Naive thymus-derived CD4-positive, alpha-beta T cell (primary cell): ENCODE measurements around the gene TET1. TPM values are rescaled to one million over a fixed set of nuclear protein-coding genes. Genes with fewer than 3 reads are reported as not detected.
"Not testable (repeated sequence)": the region's sequence is repeated elsewhere in the genome, so short reads cannot be mapped to it uniquely, and the experiment has no call there.

Source experiments
- ATAC-seq: fragments of 150-1000 bp; cut with Tn5 transposase; 2 replicates; pipeline ENCODE4 v1.10.0; 2021; ENCODE audit warnings: mild to moderate bottlenecking, moderate library complexity
- CTCF ChIA-PET: fragments of 350-600 bp; sonication (Branson Sonifier 250); formaldehyde crosslinking; loops from one replicate; lab custom pipeline; 2021; ENCODE audit warnings: antibody characterized with exemption; lab: Charles Lee
- POLR2A ChIA-PET: fragments of 350-600 bp; sonication (Branson Sonifier 250); formaldehyde crosslinking; loops from one replicate; lab custom pipeline; 2021; ENCODE audit warnings: antibody characterized with exemption, inconsistent platforms; lab: Charles Lee
- DNase-seq, 9 donors: peaks; one replicate each; pipeline versions ENCODE4 v3.0.0 to v3.0.0-alpha.2; 2020 to 2022; ENCODE audit warnings: mixed read lengths in 1 of 9
- H3K27ac ChIP-seq: one replicate; pipeline ENCODE4 v1.7.0; 2013; ENCODE audit warnings: mild to moderate bottlenecking, low read depth, low read length, moderate library complexity
- H3K27me3 ChIP-seq, 2 donors: one replicate each; pipeline ENCODE4 v1.7.0; 2013; ENCODE audit warnings: low read length in 2 of 2, mild to moderate bottlenecking in 2 of 2, moderate library complexity in 2 of 2; ENCODE audit not compliant: control insufficient read depth in 2 of 2, insufficient read depth in 2 of 2
- H3K36me3 ChIP-seq, 3 experiments: 1 replicate in 2 of 3; 2 replicates in 1 of 3; pipeline ENCODE4 v1.7.0; 2013; ENCODE audit warnings: low read length in 3 of 3, mild to moderate bottlenecking in 3 of 3, moderate library complexity in 1 of 3; ENCODE audit not compliant: insufficient read depth in 3 of 3, control insufficient read depth in 2 of 3
- H3K4me1 ChIP-seq, 2 donors: one replicate each; pipeline ENCODE4 v1.7.0; 2013; ENCODE audit warnings: low read length in 2 of 2, mild to moderate bottlenecking in 2 of 2, moderate library complexity in 1 of 2; ENCODE audit not compliant: control insufficient read depth in 2 of 2, insufficient read depth in 2 of 2
- H3K4me3 ChIP-seq: 2 replicates; pipeline ENCODE4 v1.7.0; 2013; ENCODE audit warnings: mild to moderate bottlenecking, low read length
- H3K9me3 ChIP-seq, 3 experiments: 1 replicate in 2 of 3; 2 replicates in 1 of 3; pipeline ENCODE4 v1.7.0; 2013; ENCODE audit warnings: low read length in 3 of 3; ENCODE audit not compliant: control insufficient read depth in 2 of 3
- H3K27ac Mint-ChIP-seq, 9 donors: one replicate each; pipeline ENCODE4 v1.8.0; 2020 to 2022; ENCODE audit warnings: mixed read lengths in 9 of 9, mild to moderate bottlenecking in 8 of 9, moderate library complexity in 5 of 9, inconsistent platforms in 2 of 9
- H3K27me3 Mint-ChIP-seq, 5 donors: one replicate each; pipeline ENCODE4 v1.8.0; 2021 to 2022; ENCODE audit warnings: mixed read lengths in 5 of 5, mild to moderate bottlenecking in 1 of 5
- H3K36me3 Mint-ChIP-seq, 5 donors: one replicate each; pipeline ENCODE4 v1.8.0; 2020 to 2022; ENCODE audit warnings: mixed read lengths in 5 of 5, mild to moderate bottlenecking in 3 of 5, inconsistent platforms in 1 of 5
- H3K4me1 Mint-ChIP-seq, 7 donors: one replicate each; pipeline ENCODE4 v1.8.0; 2020 to 2022; ENCODE audit warnings: mixed read lengths in 7 of 7, mild to moderate bottlenecking in 3 of 7, inconsistent platforms in 1 of 7
- H3K4me3 Mint-ChIP-seq, 10 donors: one replicate each; pipeline ENCODE4 v1.8.0; 2020 to 2022; ENCODE audit warnings: mild to moderate bottlenecking in 10 of 10, mixed read lengths in 10 of 10, moderate library complexity in 6 of 10, inconsistent platforms in 2 of 10
- H3K9me3 Mint-ChIP-seq, 11 donors: one replicate each; pipeline ENCODE4 v1.8.0; 2020 to 2022; ENCODE audit warnings: mixed read lengths in 11 of 11, mild to moderate bottlenecking in 4 of 11, inconsistent platforms in 1 of 11, moderate library complexity in 1 of 11
- intact Hi-C, 2 donors: fragments of 100-400 bp; cut with micrococcal nuclease; formaldehyde crosslinking; loops; one replicate each; pipeline ENCODE4 v1.15.1; 2023
- polyA plus RNA-seq, 2 donors: library from polyadenylated mRNA; unstranded; fragments of 300-500 nt; fragmentation: Illumina TruSeq; gene quantifications; one replicate each; pipeline ENCODE4 v1.2.3, GENCODE V29; 2021
- total RNA-seq, 6 experiments: library from RNA in 5 of 6; stranded (reverse) in 5 of 6; gene quantifications; 1 replicate in 5 of 6; 2 replicates in 1 of 6; pipeline ENCODE4 v1.2.3 and lab custom pipeline; 2021 to 2026

Gene TET1
- total and polyA plus RNA-seq, 7 experiments from 2014 or later, result 1.4 to 3.0 (median 2.9) TPM

DNA sequence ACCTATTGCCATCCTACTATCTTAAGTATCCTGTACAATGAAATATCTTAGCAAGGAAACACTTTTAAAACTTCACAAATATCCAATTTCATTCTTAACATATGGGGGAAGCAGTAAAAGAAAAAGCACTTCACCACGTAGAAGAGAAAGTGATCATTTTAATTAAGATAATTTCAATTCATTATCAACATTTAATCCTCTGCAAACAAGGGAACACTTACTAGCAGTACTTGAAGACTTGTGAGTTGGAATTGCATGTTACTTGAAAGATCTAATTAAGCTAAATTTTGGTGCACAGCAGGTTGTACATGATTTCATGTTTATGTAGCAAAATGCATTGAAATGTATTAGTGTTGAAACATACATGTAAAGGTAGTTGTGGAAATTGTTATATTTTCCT is 140.1 kb downstream of the TET1 start:
- ChIA-PET CTCF (no interaction called here), POLR2A (no interaction called here)
- Mint-ChIP-seq H3K4me3 (no peak overlapping the region), H3K9me3 (no peaks in the 10 kb centered on the region), H3K36me3 (no peaks in the 10 kb centered on the region), H3K27ac (no peak overlapping the region), H3K27me3 (peaks cover 0 to 5% (median 0%) of the 10 kb centered on the region in 5 donors), H3K4me1 (no peaks in the 10 kb centered on the region)
- Histone ChIP-seq H3K4me1 (no peaks in the 10 kb centered on the region), H3K36me3 (no peaks in the 10 kb centered on the region), H3K27me3 (no peaks in the 10 kb centered on the region), H3K9me3 (no peaks in the 10 kb centered on the region), H3K27ac (no peak overlapping the region), H3K4me3 (no peak overlapping the region)
- DNase-seq (no peak), ATAC-seq (no peak)
- intact Hi-C loops, result no loop called here

DNA sequence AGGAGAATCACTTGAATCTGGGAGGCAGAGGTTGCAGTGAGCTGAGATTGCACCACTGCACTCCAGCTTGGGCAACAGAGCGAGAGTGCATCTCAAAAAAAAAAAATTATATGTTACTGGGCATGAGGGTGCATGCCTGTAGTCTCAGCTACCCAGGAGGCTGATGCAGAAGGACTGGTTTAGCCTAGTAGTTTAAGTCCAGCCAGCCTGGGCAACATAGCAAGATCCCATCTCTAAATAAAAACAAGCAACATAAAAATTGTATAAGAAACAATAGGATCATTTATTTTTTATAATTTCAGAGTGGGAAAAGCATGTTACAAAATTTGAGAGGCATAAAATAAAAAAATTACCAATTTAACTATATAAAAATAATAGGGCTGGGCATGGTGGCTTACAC is 145.4 kb downstream of the TET1 start:
- DNase-seq (no peak), ATAC-seq (no peak)
- Histone ChIP-seq H3K27ac (no peak overlapping the region), H3K27me3 (no peaks in the 10 kb centered on the region), H3K9me3 (no peaks in the 10 kb centered on the region), H3K4me1 (no peaks in the 10 kb centered on the region), H3K36me3 (no peaks in the 10 kb centered on the region), H3K4me3 (no peak overlapping the region)
- Mint-ChIP-seq H3K4me3 (no peak overlapping the region), H3K27me3 (no peaks in the 10 kb centered on the region), H3K36me3 (peaks cover 0 to 4% (median 0%) of the 10 kb centered on the region in 5 donors), H3K4me1 (no peaks in the 10 kb centered on the region), H3K9me3 (no peaks in the 10 kb centered on the region), H3K27ac (no peak overlapping the region)
- ChIA-PET CTCF (no interaction called here), POLR2A (no interaction called here)
- intact Hi-C loops, result no loop called here

DNA sequence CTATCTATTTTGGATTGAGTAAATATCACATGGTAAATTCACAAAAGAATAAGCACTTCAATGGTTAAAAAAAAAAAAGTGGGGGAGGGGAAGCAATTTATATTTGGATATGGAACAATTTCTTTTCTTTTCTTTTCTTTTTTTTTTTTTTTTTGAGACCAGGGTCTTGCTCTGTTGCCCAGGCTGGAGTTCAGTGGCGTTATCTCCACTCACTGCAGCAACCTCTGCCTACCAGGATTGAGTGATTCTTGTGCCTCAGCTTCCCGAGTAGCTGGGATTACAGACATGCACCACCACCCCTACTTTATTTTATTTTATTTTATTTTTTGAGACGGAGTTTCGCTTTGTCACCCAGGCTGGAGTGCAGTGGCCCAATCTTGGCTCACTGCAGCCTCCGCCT is 148.8 kb downstream of the TET1 start:
- DNase-seq, H3K36me3 ChIP-seq, H3K9me3 Mint-ChIP-seq, H3K4me3 ChIP-seq, ATAC-seq, H3K36me3 Mint-ChIP-seq, H3K27me3 ChIP-seq, H3K4me1 Mint-ChIP-seq, H3K4me3 Mint-ChIP-seq, H3K27ac Mint-ChIP-seq, H3K27me3 Mint-ChIP-seq, H3K4me1 ChIP-seq, H3K27ac ChIP-seq, intact Hi-C loops, H3K9me3 ChIP-seq: not testable (repeated sequence)
- CTCF ChIA-PET, result interaction anchor here (0.6 kb wide), 1 partner anchor 208 kb away, joined by 3 read pairs; no protein-coding TSS in a partner anchor
- POLR2A ChIA-PET, result interaction anchor here (0.7 kb wide), 1 partner anchor 13 kb away, joined by 4 read pairs; no protein-coding TSS in a partner anchor

DNA sequence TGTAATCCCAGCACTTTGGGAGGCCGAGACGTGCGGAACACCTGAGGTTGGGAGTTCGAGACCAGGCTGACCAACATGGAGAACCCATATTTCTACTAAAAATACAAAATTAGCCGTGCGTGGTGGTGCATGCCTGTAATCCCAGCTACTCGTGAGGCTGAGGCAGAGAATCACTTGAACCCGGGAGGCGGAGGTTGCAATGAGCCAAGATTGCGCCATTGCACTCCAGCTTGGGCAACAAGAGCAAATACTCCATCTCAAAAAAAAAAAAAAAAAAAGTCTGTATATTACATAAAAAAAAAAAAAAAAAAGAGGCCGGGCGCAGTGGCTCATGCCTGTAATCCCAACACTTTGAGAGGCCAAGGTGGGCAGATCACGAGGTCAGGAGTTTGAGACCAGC is 152.9 kb downstream of the TET1 start:
- DNase-seq, CTCF ChIA-PET, intact Hi-C loops: not testable (repeated sequence)

DNA sequence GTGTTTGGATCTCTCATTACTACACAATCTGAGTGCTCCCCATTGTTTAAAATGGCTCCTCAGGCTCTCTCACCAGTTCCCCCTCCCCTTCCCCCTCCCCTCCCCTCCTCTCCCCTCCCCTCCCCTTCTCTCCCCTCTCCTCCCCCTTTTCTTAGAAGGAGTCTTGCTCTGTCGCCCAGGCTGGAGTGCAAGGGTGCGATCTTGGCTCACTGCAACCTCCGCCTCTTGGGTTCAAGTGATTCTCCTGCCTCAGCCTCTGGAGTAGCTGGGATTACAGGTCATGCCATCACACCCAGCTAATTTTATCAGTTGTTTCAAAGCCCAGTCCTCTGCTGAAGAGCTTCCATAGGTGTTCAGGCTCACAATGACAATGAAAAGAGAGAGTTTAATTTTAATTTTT is 157.3 kb downstream of the TET1 start:
- H3K27me3 Mint-ChIP-seq, result peaks cover 0 to 2% (median 0%) of the 10 kb centered on the region in 5 donors
- DNase-seq (no peak), ATAC-seq (no peak)
- H3K27ac ChIP-seq, result no peak overlapping the region
- H3K27ac Mint-ChIP-seq, result peak overlapping the region in 1 of 9 donors; percentile 13
- H3K36me3 ChIP-seq, result peaks cover 0 to 10% (median 0%) of the 10 kb centered on the region in 3 experiments
- peaks cover 0 to 5% (median 0%) of the 10 kb centered on the region in 11 donors for H3K9me3 Mint-ChIP-seq
- POLR2A ChIA-PET, result no interaction called here
- CTCF ChIA-PET, result no interaction called here
- H3K9me3 ChIP-seq, result no peaks in the 10 kb centered on the region
- H3K4me1 ChIP-seq, result peaks cover 3% of the 10 kb centered on the region in 2 donors
- no peak overlapping the region for H3K4me3 ChIP-seq
- H3K27me3 ChIP-seq, result no peaks in the 10 kb centered on the region
- peaks cover 7 to 15% (median 12%) of the 10 kb centered on the region in 7 donors for H3K4me1 Mint-ChIP-seq
- H3K4me3 Mint-ChIP-seq, result peak overlapping the region in 1 of 10 donors; percentile 34
- intact Hi-C loops, result no loop called here
- peaks cover 0 to 12% (median 5%) of the 10 kb centered on the region in 5 donors for H3K36me3 Mint-ChIP-seq

More for the DNA sequence above, 152.9 kb downstream of the TET1 start:
- POLR2A ChIA-PET, H3K4me1 Mint-ChIP-seq, H3K4me1 ChIP-seq, H3K27me3 Mint-ChIP-seq, H3K27me3 ChIP-seq, H3K27ac Mint-ChIP-seq, H3K27ac ChIP-seq, H3K4me3 ChIP-seq, H3K9me3 ChIP-seq, H3K4me3 Mint-ChIP-seq, H3K36me3 Mint-ChIP-seq, H3K9me3 Mint-ChIP-seq, H3K36me3 ChIP-seq, ATAC-seq: not testable (repeated sequence)

DNA sequence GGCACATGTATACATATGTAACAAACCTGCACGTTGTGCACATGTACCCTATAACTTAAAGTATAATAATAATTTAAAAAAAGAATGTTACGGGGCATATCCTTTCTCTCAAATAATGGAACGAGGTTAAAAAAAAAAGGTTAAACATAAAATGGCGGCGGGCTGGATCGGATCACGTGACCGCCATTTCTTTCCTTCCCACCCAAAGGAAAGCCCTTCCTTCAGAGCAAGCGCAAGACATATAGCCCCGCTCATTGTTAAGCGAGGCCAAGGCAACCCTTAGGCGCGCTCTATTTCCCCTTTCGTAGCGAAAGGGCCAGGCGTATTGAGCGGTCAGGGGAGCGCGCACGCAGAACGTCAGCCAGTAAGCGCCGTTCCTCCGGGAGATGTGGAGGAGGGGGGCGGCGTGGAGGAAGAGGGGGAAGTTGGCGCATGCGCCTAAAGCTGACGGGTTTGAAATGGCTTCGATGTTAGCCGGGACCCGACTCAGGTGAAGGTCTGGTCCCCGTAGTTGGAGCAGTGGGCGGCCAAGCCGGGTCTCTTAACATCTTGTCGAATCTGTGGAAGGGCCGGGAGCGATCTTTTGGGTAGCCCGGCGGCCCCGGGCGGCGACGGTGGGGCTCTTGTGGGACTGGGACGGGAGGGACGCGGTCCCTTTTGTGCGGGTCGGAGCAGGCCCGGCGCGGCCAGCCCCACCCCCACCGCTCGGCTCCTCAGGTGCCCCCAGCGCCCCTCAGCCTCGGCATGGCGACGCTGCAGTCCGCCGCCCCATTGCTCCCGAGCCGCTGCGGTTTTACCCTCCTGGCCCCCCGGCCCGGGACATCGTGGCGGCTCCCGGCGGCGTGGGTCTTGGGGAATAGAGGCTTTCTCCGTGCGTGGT is 160.9 kb downstream of the TET1 start, which contains the start of gene CCAR1:
TSS of gene CCAR1 (plus strand) at position 447 of the 880 bp plus-strand sequence. CDS start 1,266 bp downstream, outside the sequence.
- no peaks in the 10 kb centered on the region for H3K27me3 ChIP-seq
- Mint-ChIP-seq H3K27ac (peak within 1 kb of the TSS; percentile 95 to 99 (median 98)), H3K27me3 (peaks cover 0 to 2% (median 0%) of the 10 kb centered on the region in 5 donors), H3K4me3 (peak within 1 kb of the TSS; percentile 87 to 100 (median 96)), H3K4me1 (peaks cover 10 to 23% (median 16%) of the 10 kb centered on the region in 7 donors), H3K9me3 (peaks cover 0 to 5% (median 0%) of the 10 kb centered on the region in 11 donors), H3K36me3 (peaks cover 0 to 18% (median 9%) of the 10 kb centered on the region in 5 donors)
- POLR2A ChIA-PET, result interaction anchor here (0.6 to 1.5 kb wide), 7 partner anchors 9 to 686 kb away, joined by 3 to 6 read pairs (median 4); partner anchors contain the start of genes HNRNPH3, PBLD and STOX1
- CTCF ChIA-PET, result no interaction called here
- H3K4me3 ChIP-seq, result peak within 1 kb of the TSS; percentile 64
- H3K36me3 ChIP-seq, result peaks cover 0 to 23% (median 0%) of the 10 kb centered on the region in 3 experiments
- peaks cover 6 to 7% of the 10 kb centered on the region in 2 donors for H3K4me1 ChIP-seq
- intact Hi-C loops, result loop anchor here (1.0 to 10.0 kb wide), 19 partner anchors 108 to 956 kb away; partner anchors contain the start of genes DDX21 (in 2 of the 2), DDX50 (in 2 of the 2), RUFY2 (in 2 of the 2) and SIRT1 (in 2 of the 2)
- H3K9me3 ChIP-seq, result no peaks in the 10 kb centered on the region
- ATAC-seq, result peak; percentile 99
- peak; percentile 86 to 97 (median 96) for DNase-seq
- H3K27ac ChIP-seq, result peak within 1 kb of the TSS; percentile 96
